HepG2 (cell line): Measurements from ENCODE around the gene UBB. TPM values are rescaled to one million over a fixed set of nuclear protein-coding genes. Genes with fewer than 3 reads are reported as not detected.

Source experiments
- ATF3 ChIP-seq: sonication (generic); formaldehyde crosslinking; IDR thresholded peaks from 2 replicates; pipeline ENCODE4 v1.4.0; 2020; ENCODE audit warnings: missing genetic modification reagents
- ATF7 ChIP-seq, 2 experiments: fragments of 450-650 bp in 1 of 2; sonication (generic) in 1 of 2; formaldehyde crosslinking in 1 of 2; IDR thresholded peaks; 2 replicates each; pipeline versions ENCODE4 v1.4.0 to v1.6.1; 2016 to 2020; ENCODE audit warnings: antibody characterized with exemption in 1 of 2, mild to moderate bottlenecking in 1 of 2, missing genetic modification reagents in 1 of 2
- CC2D1A ChIP-seq: sonication (generic); formaldehyde crosslinking; IDR thresholded peaks from 2 replicates; pipeline ENCODE4 v1.8.1; 2023; ENCODE audit warnings: mild to moderate bottlenecking, missing genetic modification reagents
- CENPX ChIP-seq: sonication (generic); formaldehyde crosslinking; IDR thresholded peaks from 2 replicates; pipeline ENCODE4 v1.9.0; 2021; ENCODE audit warnings: mild to moderate bottlenecking, missing genetic modification reagents, moderate library complexity
- JUNB ChIP-seq: sonication (generic); formaldehyde crosslinking; IDR thresholded peaks from 2 replicates; pipeline ENCODE4 v1.8.0; 2022; ENCODE audit warnings: missing genetic modification reagents, mild to moderate bottlenecking, borderline replicate concordance
- KLF15 ChIP-seq: sonication (generic); formaldehyde crosslinking; IDR thresholded peaks from 2 replicates; pipeline ENCODE4 v1.8.1; 2023; ENCODE audit warnings: borderline replicate concordance, mild to moderate bottlenecking, inconsistent platforms, missing genetic modification reagents, mixed read lengths
- MED13 ChIP-seq: sonication (generic); formaldehyde crosslinking; IDR thresholded peaks from 2 replicates; pipeline ENCODE4 v1.5.0; 2020; ENCODE audit warnings: missing genetic modification reagents
- MIXL1 ChIP-seq: IDR thresholded peaks from 2 replicates; pipeline ENCODE4 v1.6.1; 2016
- MLX ChIP-seq: IDR thresholded peaks from 2 replicates; pipeline ENCODE4 v1.6.1; 2016
- PITX1 ChIP-seq: sonication (generic); formaldehyde crosslinking; IDR thresholded peaks from 2 replicates; pipeline ENCODE4 v1.5.1; 2020; ENCODE audit warnings: mild to moderate bottlenecking, missing genetic modification reagents
- PRMT3 ChIP-seq: sonication (generic); formaldehyde crosslinking; IDR thresholded peaks from 2 replicates; pipeline ENCODE4 v1.8.1; 2022; ENCODE audit warnings: low read depth, mild to moderate bottlenecking, moderate library complexity, missing genetic modification reagents, borderline replicate concordance
- RARA ChIP-seq: IDR thresholded peaks from 2 replicates; pipeline ENCODE4 v1.6.1; 2016; ENCODE audit warnings: missing genetic modification reagents, missing compliant biosample characterization
- RFX5 ChIP-seq: IDR thresholded peaks from 2 replicates; pipeline ENCODE4 v1.6.1; 2011; ENCODE audit warnings: low read depth, low read length, improper control_type of control experiment
- SPEN ChIP-seq: sonication (generic); formaldehyde crosslinking; IDR thresholded peaks from 2 replicates; pipeline ENCODE4 v1.5.1; 2020; ENCODE audit warnings: low read depth, mild to moderate bottlenecking, missing genetic modification reagents
- STAG1 ChIP-seq: sonication (generic); formaldehyde crosslinking; IDR thresholded peaks from 2 replicates; pipeline ENCODE4 v1.4.0; 2020; ENCODE audit warnings: missing genetic modification reagents
- TCF12 ChIP-seq, 2 experiments: fragments of 450-650 bp in 1 of 2; sonication (generic) in 1 of 2; formaldehyde crosslinking in 1 of 2; IDR thresholded peaks; 2 replicates each; pipeline versions ENCODE4 v1.6.1 to v1.8.0; 2017 to 2022; ENCODE audit warnings: antibody characterized with exemption in 1 of 2, mild to moderate bottlenecking in 1 of 2, missing genetic modification reagents in 1 of 2, moderate library complexity in 1 of 2
- ZNF230 ChIP-seq: sonication (generic); formaldehyde crosslinking; IDR thresholded peaks from 2 replicates; pipeline ENCODE4 v1.4.0; 2020; ENCODE audit warnings: mild to moderate bottlenecking, missing genetic modification reagents
- ZNF33A ChIP-seq: sonication (generic); formaldehyde crosslinking; IDR thresholded peaks from 2 replicates; pipeline ENCODE4 v1.5.1; 2020; ENCODE audit warnings: missing genetic modification reagents, mild to moderate bottlenecking, moderate library complexity, borderline replicate concordance
- ZNF589 ChIP-seq: sonication (generic); formaldehyde crosslinking; conservative IDR thresholded peaks from 2 replicates; pipeline ENCODE4 v1.8.0; 2022; ENCODE audit warnings: mild to moderate bottlenecking, moderate library complexity, missing genetic modification reagents
- ZNF644 ChIP-seq: IDR thresholded peaks from 2 replicates; pipeline ENCODE4 v1.6.1; 2016; ENCODE audit warnings: low read depth
- ZNF740 ChIP-seq: sonication (generic); formaldehyde crosslinking; IDR thresholded peaks from 2 replicates; pipeline ENCODE4 v1.4.0; 2020; ENCODE audit warnings: missing genetic modification reagents
- polyA plus RNA-seq, 8 experiments: library from polyadenylated mRNA; depleted of rRNA in 3 of 8; stranded (reverse) in 7 of 8; unstranded in 1 of 8; fragments of >200 nt; fragmentation: Illumina TruSeq in 4 of 8; extraction: Trizol in 4 of 8; gene quantifications; 2 replicates each; pipeline versions ENCODE4 v1.2.1 to v1.2.3, GENCODE V29; 2011 to 2016; ENCODE audit warnings: low read depth in 4 of 8, missing spikeins in 1 of 8, mixed read lengths in 1 of 8; ENCODE audit not compliant: insufficient read depth in 1 of 8
- total RNA-seq, 5 experiments: library from RNA; depleted of rRNA; stranded (reverse); fragments of >200 nt; fragmentation: Illumina TruSeq; extraction: Trizol; gene quantifications; 2 replicates each; pipeline ENCODE4 v1.2.3, GENCODE V29; 2016; ENCODE audit warnings: low read depth in 1 of 5
- TF ChIP-seq, protein P1 (sequence below): sonication (generic); formaldehyde crosslinking; IDR thresholded peaks from 2 replicates; pipeline ENCODE4 v1.4.0; 2020; ENCODE audit warnings: mild to moderate bottlenecking, missing genetic modification reagents
- TF ChIP-seq, protein P2 (sequence below): fragments of 450-650 bp; IDR thresholded peaks from 2 replicates; pipeline ENCODE4 v1.6.1; 2017; ENCODE audit warnings: mild to moderate bottlenecking

Gene UBB
- total and polyA plus RNA-seq, 2 of the 13 experiments (the other 11 are each of a cell fraction or from before 2014, with no cell fraction given), result 1,130 to 2,066 TPM

DNA sequence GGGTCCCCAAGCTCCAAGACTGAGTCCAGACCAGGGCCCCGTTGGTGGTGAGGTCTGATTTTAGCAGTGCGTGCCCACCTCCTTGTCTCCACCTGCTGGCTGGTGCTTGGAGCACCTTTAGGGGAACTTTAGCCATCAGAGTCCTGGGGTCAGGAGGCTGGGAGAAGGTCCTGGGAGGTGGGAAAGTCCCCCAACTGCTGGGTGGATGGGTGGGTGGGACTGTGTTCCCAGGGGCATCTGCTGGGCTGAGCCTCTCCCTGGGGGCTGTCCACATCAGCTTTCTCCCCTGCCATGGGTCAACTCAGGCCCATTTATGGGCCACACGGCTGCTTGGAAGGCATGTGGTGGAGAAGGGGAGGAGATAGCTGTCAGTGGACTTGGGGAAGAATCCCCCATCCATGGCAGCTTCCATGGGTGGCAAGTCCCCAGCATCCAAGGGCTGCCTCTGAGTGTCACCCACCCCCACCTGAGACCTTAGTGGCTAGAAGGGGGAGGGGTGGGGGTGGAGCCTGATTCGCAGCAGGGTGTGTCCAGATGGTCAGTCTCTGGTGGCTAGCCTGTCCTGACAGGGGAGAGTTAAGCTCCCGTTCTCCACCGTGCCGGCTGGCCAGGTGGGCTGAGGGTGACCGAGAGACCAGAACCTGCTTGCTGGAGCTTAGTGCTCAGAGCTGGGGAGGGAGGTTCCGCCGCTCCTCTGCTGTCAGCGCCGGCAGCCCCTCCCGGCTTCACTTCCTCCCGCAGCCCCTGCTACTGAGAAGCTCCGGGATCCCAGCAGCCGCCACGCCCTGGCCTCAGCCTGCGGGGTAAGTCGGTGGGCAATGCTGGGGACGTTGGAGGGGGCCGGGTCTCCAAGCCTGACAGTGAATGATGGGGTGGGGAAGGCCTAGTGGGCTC lies 34.4 kb downstream of the UBB start, which contains the start of gene TRPV2 (continued):
- TF ChIP-seq ATF7 (IDR thresholded peaks at IDR 0.05), result no peak
- no peak for TF ChIP-seq ATF7 (CRISPR knock-in tag; IDR thresholded peaks at IDR 0.05)
- TF ChIP-seq ZNF33A (CRISPR knock-in tag), result no peak
- no peak; the same call in 1 of the 2 replicates for TF ChIP-seq PITX1
- TF ChIP-seq STAG1, result peak; percentile 75
- no peak for TF ChIP-seq CC2D1A (CRISPR knock-in tag)
- no peak for TF ChIP-seq ZNF644 (CRISPR knock-in tag)
- TF ChIP-seq, protein P1, sequence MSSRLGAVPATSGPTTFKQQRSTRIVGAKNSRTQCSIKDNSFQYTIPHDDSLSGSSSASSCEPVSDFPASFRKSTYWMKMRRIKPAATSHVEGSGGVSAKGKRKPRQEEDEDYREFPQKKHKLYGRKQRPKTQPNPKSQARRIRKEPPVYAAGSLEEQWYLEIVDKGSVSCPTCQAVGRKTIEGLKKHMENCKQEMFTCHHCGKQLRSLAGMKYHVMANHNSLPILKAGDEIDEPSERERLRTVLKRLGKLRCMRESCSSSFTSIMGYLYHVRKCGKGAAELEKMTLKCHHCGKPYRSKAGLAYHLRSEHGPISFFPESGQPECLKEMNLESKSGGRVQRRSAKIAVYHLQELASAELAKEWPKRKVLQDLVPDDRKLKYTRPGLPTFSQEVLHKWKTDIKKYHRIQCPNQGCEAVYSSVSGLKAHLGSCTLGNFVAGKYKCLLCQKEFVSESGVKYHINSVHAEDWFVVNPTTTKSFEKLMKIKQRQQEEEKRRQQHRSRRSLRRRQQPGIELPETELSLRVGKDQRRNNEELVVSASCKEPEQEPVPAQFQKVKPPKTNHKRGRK, result no peak
- no peak for TF ChIP-seq ZNF589 (CRISPR knock-in tag)
- 0 out of 2 replicates have a peak, but pooled peaks have one; percentile 0 for TF ChIP-seq SPEN
- TF ChIP-seq ATF3, result no peak
- no peak for TF ChIP-seq MIXL1 (CRISPR knock-in tag)
- TF ChIP-seq MLX, result no peak
- no peak for TF ChIP-seq MED13 (CRISPR knock-in tag)
- TF ChIP-seq RFX5, result no peak
- TF ChIP-seq, protein P2, sequence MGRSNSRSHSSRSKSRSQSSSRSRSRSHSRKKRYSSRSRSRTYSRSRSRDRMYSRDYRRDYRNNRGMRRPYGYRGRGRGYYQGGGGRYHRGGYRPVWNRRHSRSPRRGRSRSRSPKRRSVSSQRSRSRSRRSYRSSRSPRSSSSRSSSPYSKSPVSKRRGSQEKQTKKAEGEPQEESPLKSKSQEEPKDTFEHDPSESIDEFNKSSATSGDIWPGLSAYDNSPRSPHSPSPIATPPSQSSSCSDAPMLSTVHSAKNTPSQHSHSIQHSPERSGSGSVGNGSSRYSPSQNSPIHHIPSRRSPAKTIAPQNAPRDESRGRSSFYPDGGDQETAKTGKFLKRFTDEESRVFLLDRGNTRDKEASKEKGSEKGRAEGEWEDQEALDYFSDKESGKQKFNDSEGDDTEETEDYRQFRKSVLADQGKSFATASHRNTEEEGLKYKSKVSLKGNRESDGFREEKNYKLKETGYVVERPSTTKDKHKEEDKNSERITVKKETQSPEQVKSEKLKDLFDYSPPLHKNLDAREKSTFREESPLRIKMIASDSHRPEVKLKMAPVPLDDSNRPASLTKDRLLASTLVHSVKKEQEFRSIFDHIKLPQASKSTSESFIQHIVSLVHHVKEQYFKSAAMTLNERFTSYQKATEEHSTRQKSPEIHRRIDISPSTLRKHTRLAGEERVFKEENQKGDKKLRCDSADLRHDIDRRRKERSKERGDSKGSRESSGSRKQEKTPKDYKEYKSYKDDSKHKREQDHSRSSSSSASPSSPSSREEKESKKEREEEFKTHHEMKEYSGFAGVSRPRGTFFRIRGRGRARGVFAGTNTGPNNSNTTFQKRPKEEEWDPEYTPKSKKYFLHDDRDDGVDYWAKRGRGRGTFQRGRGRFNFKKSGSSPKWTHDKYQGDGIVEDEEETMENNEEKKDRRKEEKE, result no peak
- no peak for TF ChIP-seq KLF15
- TF ChIP-seq PRMT3, result no peak
- TF ChIP-seq RARA (CRISPR knock-in tag), result no peak
- TF ChIP-seq ZNF230, result no peak
- TF ChIP-seq TCF12 (IDR thresholded peaks at IDR 0.05), result no peak
- TF ChIP-seq TCF12 (CRISPR knock-in tag; IDR thresholded peaks at IDR 0.05), result no peak
- TF ChIP-seq CENPX (CRISPR knock-in tag), result no peak
- TF ChIP-seq ZNF740, result no peak
- TF ChIP-seq JUNB (CRISPR knock-in tag), result no peak
